HepG2 (cell line): ENCODE data around the gene CTU2. TPM values are rescaled to one million over a fixed set of nuclear protein-coding genes. Genes with fewer than 3 reads are reported as not detected.
A peak's percentile ranks its signal among the peaks of the same experiment; 100 is the strongest.

Experiments used
- GATAD2A ChIP-seq: IDR thresholded peaks from 2 replicates; pipeline ENCODE4 v1.6.1; 2016
- KIAA2018 ChIP-seq: sonication (generic); formaldehyde crosslinking; IDR thresholded peaks from 2 replicates; pipeline ENCODE4 v1.5.0; 2020; ENCODE audit warnings: mild to moderate bottlenecking, missing genetic modification reagents, borderline replicate concordance
- MAFF ChIP-seq: IDR thresholded peaks from 2 replicates; pipeline ENCODE4 v1.6.1; 2011; ENCODE audit warnings: low read depth, low read length, improper control_type of control experiment
- MAFK ChIP-seq, 2 experiments: IDR thresholded peaks in 1 of 2; conservative IDR thresholded peaks in 1 of 2; 2 replicates each; pipeline ENCODE4 v1.6.1; 2011; ENCODE audit warnings: improper control_type of control experiment in 2 of 2, low read length in 2 of 2
- POGK ChIP-seq: sonication (generic); formaldehyde crosslinking; conservative IDR thresholded peaks from 2 replicates; pipeline ENCODE4 v1.8.0; 2022; ENCODE audit warnings: mild to moderate bottlenecking, moderate library complexity, missing genetic modification reagents
- TFE3 ChIP-seq: IDR thresholded peaks from 2 replicates; pipeline ENCODE4 v1.6.1; 2016
- THAP7 ChIP-seq: sonication (generic); formaldehyde crosslinking; IDR thresholded peaks from 2 replicates; pipeline ENCODE4 v1.8.1; 2023; ENCODE audit warnings: mild to moderate bottlenecking, missing genetic modification reagents
- THAP9 ChIP-seq: sonication (generic); formaldehyde crosslinking; IDR thresholded peaks from 2 replicates; pipeline ENCODE4; 2020; ENCODE audit warnings: missing genetic modification reagents, mild to moderate bottlenecking, borderline replicate concordance
- ZNF639 ChIP-seq: conservative IDR thresholded peaks from 2 replicates; pipeline ENCODE4 v1.6.1; 2018; ENCODE audit warnings: missing genetic modification reagents
- ZNF891 ChIP-seq: sonication (generic); formaldehyde crosslinking; IDR thresholded peaks from 2 replicates; pipeline ENCODE4 v1.5.0; 2020; ENCODE audit warnings: mild to moderate bottlenecking, missing genetic modification reagents
- polyA plus RNA-seq, 8 experiments: library from polyadenylated mRNA; depleted of rRNA in 3 of 8; stranded (reverse) in 7 of 8; unstranded in 1 of 8; fragments of >200 nt; fragmentation: Illumina TruSeq in 4 of 8; extraction: Trizol in 4 of 8; gene quantifications; 2 replicates each; pipeline versions ENCODE4 v1.2.1 to v1.2.3, GENCODE V29; 2011 to 2016; ENCODE audit warnings: low read depth in 4 of 8, missing spikeins in 1 of 8, mixed read lengths in 1 of 8; ENCODE audit not compliant: insufficient read depth in 1 of 8
- total RNA-seq, 5 experiments: library from RNA; depleted of rRNA; stranded (reverse); fragments of >200 nt; fragmentation: Illumina TruSeq; extraction: Trizol; gene quantifications; 2 replicates each; pipeline ENCODE4 v1.2.3, GENCODE V29; 2016; ENCODE audit warnings: low read depth in 1 of 5

The CTU2 gene
- total and polyA plus RNA-seq, 2 of the 13 experiments (the other 11 are each of a cell fraction or from before 2014, with no cell fraction given): 13.3 to 21.9 TPM

- TF ChIP-seq KIAA2018: no peak
- TF ChIP-seq ZNF639 (CRISPR knock-in tag): no peak
- no peak for TF ChIP-seq MAFF
- peak; percentile 32; the same call in 1 of the 2 replicates for TF ChIP-seq THAP9
- TF ChIP-seq GATAD2A (CRISPR knock-in tag): no peak
- no peak for TF ChIP-seq TFE3
- no peak for TF ChIP-seq POGK
- TF ChIP-seq THAP7 (CRISPR knock-in tag): no peak
- TF ChIP-seq MAFK (conservative IDR thresholded peaks at IDR 0.05 in 1 of 2, IDR thresholded peaks at IDR 0.05 in 1 of 2; ENCODE audit: low read length in 2 of 2): no peak
- TF ChIP-seq ZNF891: 0 out of 2 replicates have a peak, but pooled peaks have one; percentile 4
Measured at GRCh38 chr16:88743693-88744576, 37.6 kb downstream of the CTU2 start (continued).
